T-helper 1 cell treated with Interleukin-12 subunit alpha and Interleukin-12 subunit beta and Interleukin-4 antibody, amounts not matched to agents 30 μg/mL and 1 μg/mL, for 36 hours (primary cell): ENCODE measurements around the gene RASSF6.
"Not testable (repeated sequence)": the region's sequence is repeated elsewhere in the genome, so short reads cannot be mapped to it uniquely, and the experiment has no call there.

Experiments used
- H3K27ac Mint-ChIP-seq: one replicate; pipeline ENCODE4 v1.8.0; 2021; ENCODE audit warnings: mild to moderate bottlenecking, mixed read lengths
- H3K27me3 Mint-ChIP-seq: one replicate; pipeline ENCODE4 v1.8.0; 2021; ENCODE audit warnings: low read depth, mixed read lengths
- H3K36me3 Mint-ChIP-seq: one replicate; pipeline ENCODE4 v1.8.0; 2021; ENCODE audit warnings: low read depth, mixed read lengths
- H3K4me1 Mint-ChIP-seq: one replicate; pipeline ENCODE4 v1.8.0; 2021; ENCODE audit warnings: low read depth, mixed read lengths
- H3K4me3 Mint-ChIP-seq: one replicate; pipeline ENCODE4 v1.8.0; 2021; ENCODE audit warnings: mild to moderate bottlenecking, moderate library complexity, mixed read lengths
- H3K9me3 Mint-ChIP-seq: one replicate; pipeline ENCODE4 v1.8.0; 2021; ENCODE audit warnings: mixed read lengths

The RASSF6 gene

GRCh38 chr4:73575660-73576059 lies 44.6 kb downstream of the RASSF6 start:
- H3K4me3 Mint-ChIP-seq = no peak overlapping the region
- H3K27ac Mint-ChIP-seq = no peak overlapping the region
- H3K9me3 Mint-ChIP-seq = no peaks in the 10 kb centered on the region
- H3K27me3 Mint-ChIP-seq = no peaks in the 10 kb centered on the region
- H3K36me3 Mint-ChIP-seq = no peaks in the 10 kb centered on the region
- H3K4me1 Mint-ChIP-seq = no peaks in the 10 kb centered on the region

GRCh38 chr4:73573794-73574528 lies 46.3 kb downstream of the RASSF6 start:
- Mint-ChIP-seq H3K36me3 (no peaks in the 10 kb centered on the region), H3K4me1 (no peaks in the 10 kb centered on the region), H3K4me3 (no peak overlapping the region), H3K27ac (no peak overlapping the region), H3K27me3 (no peaks in the 10 kb centered on the region), H3K9me3 (no peaks in the 10 kb centered on the region)

GRCh38 chr4:73550865-73551264 lies 69.4 kb downstream of the RASSF6 start:
- H3K27me3 Mint-ChIP-seq, H3K36me3 Mint-ChIP-seq, H3K4me1 Mint-ChIP-seq: not testable (repeated sequence)

GRCh38 chr4:73544620-73545019 lies 75.6 kb downstream of the RASSF6 start:
- Mint-ChIP-seq H3K27ac (no peak overlapping the region), H3K36me3 (no peaks in the 10 kb centered on the region), H3K27me3 (no peaks in the 10 kb centered on the region), H3K4me1 (no peaks in the 10 kb centered on the region), H3K9me3 (no peaks in the 10 kb centered on the region), H3K4me3 (no peak overlapping the region)

More at GRCh38 chr4:73550865-73551264, 69.4 kb downstream of the RASSF6 start:
- H3K27ac Mint-ChIP-seq, H3K4me3 Mint-ChIP-seq, H3K9me3 Mint-ChIP-seq: not testable (repeated sequence)

- no peak overlapping the region for H3K4me3 Mint-ChIP-seq
Observed at GRCh38 chr4:73541251-73541650, 79.0 kb downstream of the RASSF6 start.

GRCh38 chr4:73540826-73541225 lies 79.4 kb downstream of the RASSF6 start:
- Mint-ChIP-seq H3K4me1 (peaks cover 6% of the 10 kb centered on the region), H3K27me3 (peaks cover 4% of the 10 kb centered on the region), H3K4me3 (no peak overlapping the region), H3K36me3 (no peaks in the 10 kb centered on the region), H3K27ac (no peak overlapping the region), H3K9me3 (no peaks in the 10 kb centered on the region)

More at GRCh38 chr4:73541251-73541650, 79.0 kb downstream of the RASSF6 start:
- Mint-ChIP-seq H3K36me3 (no peaks in the 10 kb centered on the region), H3K27ac (no peak overlapping the region), H3K27me3 (peaks cover 4% of the 10 kb centered on the region), H3K4me1 (peaks cover 2% of the 10 kb centered on the region), H3K9me3 (no peaks in the 10 kb centered on the region)

- H3K27me3 Mint-ChIP-seq = peaks cover 4% of the 10 kb centered on the region
- H3K4me3 Mint-ChIP-seq = no peak overlapping the region
- H3K27ac Mint-ChIP-seq = no peak overlapping the region
- H3K36me3 Mint-ChIP-seq = no peaks in the 10 kb centered on the region
- H3K4me1 Mint-ChIP-seq = peaks cover 8% of the 10 kb centered on the region
- H3K9me3 Mint-ChIP-seq = no peaks in the 10 kb centered on the region
Observed at GRCh38 chr4:73539386-73539785, 80.8 kb downstream of the RASSF6 start.

GRCh38 chr4:73538162-73538561 lies 82.1 kb downstream of the RASSF6 start:
- H3K4me1 Mint-ChIP-seq = peaks cover 8% of the 10 kb centered on the region
- H3K9me3 Mint-ChIP-seq = no peaks in the 10 kb centered on the region
- H3K27me3 Mint-ChIP-seq = peaks cover 8% of the 10 kb centered on the region
- no peak overlapping the region for H3K27ac Mint-ChIP-seq
- H3K36me3 Mint-ChIP-seq = no peaks in the 10 kb centered on the region
- H3K4me3 Mint-ChIP-seq = no peak overlapping the region

GRCh38 chr4:73533515-73534422 lies 86.5 kb downstream of the RASSF6 start:
- H3K4me1 Mint-ChIP-seq = peaks cover 8% of the 10 kb centered on the region
- H3K4me3 Mint-ChIP-seq = no peak overlapping the region
- H3K36me3 Mint-ChIP-seq = no peaks in the 10 kb centered on the region
- H3K9me3 Mint-ChIP-seq = no peaks in the 10 kb centered on the region
- peaks cover 20% of the 10 kb centered on the region for H3K27me3 Mint-ChIP-seq
- no peak overlapping the region for H3K27ac Mint-ChIP-seq

GRCh38 chr4:73528171-73528570 lies 92.1 kb downstream of the RASSF6 start:
- Mint-ChIP-seq H3K4me1 (peaks cover 3% of the 10 kb centered on the region), H3K9me3 (no peaks in the 10 kb centered on the region), H3K4me3 (no peak overlapping the region), H3K27me3 (peaks cover 18% of the 10 kb centered on the region), H3K27ac (no peak overlapping the region), H3K36me3 (no peaks in the 10 kb centered on the region)

- peaks cover 9% of the 10 kb centered on the region for H3K27me3 Mint-ChIP-seq
- H3K36me3 Mint-ChIP-seq = no peaks in the 10 kb centered on the region
- no peak overlapping the region for H3K27ac Mint-ChIP-seq
- no peaks in the 10 kb centered on the region for H3K9me3 Mint-ChIP-seq
- peaks cover 3% of the 10 kb centered on the region for H3K4me1 Mint-ChIP-seq
- H3K4me3 Mint-ChIP-seq = no peak overlapping the region
Observed at GRCh38 chr4:73527196-73527595, 93.0 kb downstream of the RASSF6 start.

- Mint-ChIP-seq H3K9me3 (no peaks in the 10 kb centered on the region), H3K27ac (no peak overlapping the region), H3K27me3 (peaks cover 5% of the 10 kb centered on the region), H3K36me3 (no peaks in the 10 kb centered on the region), H3K4me3 (no peak overlapping the region), H3K4me1 (peaks cover 3% of the 10 kb centered on the region)
Observed at GRCh38 chr4:73525611-73526010, 94.6 kb downstream of the RASSF6 start.

- H3K4me3 Mint-ChIP-seq = no peak overlapping the region
- no peaks in the 10 kb centered on the region for H3K36me3 Mint-ChIP-seq
- H3K27me3 Mint-ChIP-seq = peaks cover 3% of the 10 kb centered on the region
- no peak overlapping the region for H3K27ac Mint-ChIP-seq
- H3K4me1 Mint-ChIP-seq = peaks cover 3% of the 10 kb centered on the region
- no peaks in the 10 kb centered on the region for H3K9me3 Mint-ChIP-seq
Observed at GRCh38 chr4:73523126-73523525, 97.1 kb downstream of the RASSF6 start.
